HepG2 (cell line): ENCODE data around the gene JSRP1. TPM values are rescaled to one million over a fixed set of nuclear protein-coding genes. Genes with fewer than 3 reads are reported as not detected.

Experiments used
- GATAD1 ChIP-seq: IDR thresholded peaks from 2 replicates; pipeline ENCODE4 v1.6.1; 2016; ENCODE audit warnings: missing genetic modification reagents, missing compliant biosample characterization
- HDAC2 ChIP-seq: sonication (generic); formaldehyde crosslinking; IDR thresholded peaks from 2 replicates; pipeline ENCODE4 v1.4.0; 2020; ENCODE audit warnings: missing genetic modification reagents
- MIXL1 ChIP-seq: IDR thresholded peaks from 2 replicates; pipeline ENCODE4 v1.6.1; 2016
- MXI1 ChIP-seq: IDR thresholded peaks from 3 replicates; pipeline ENCODE4 v1.6.1; 2012; ENCODE audit warnings: low read depth, low read length, inconsistent platforms, borderline replicate concordance
- SCMH1 ChIP-seq: sonication (generic); formaldehyde crosslinking; IDR thresholded peaks from 2 replicates; pipeline ENCODE4 v1.9.0; 2021; ENCODE audit warnings: missing genetic modification reagents, mild to moderate bottlenecking, borderline replicate concordance
- SPEN ChIP-seq: sonication (generic); formaldehyde crosslinking; IDR thresholded peaks from 2 replicates; pipeline ENCODE4 v1.5.1; 2020; ENCODE audit warnings: low read depth, mild to moderate bottlenecking, missing genetic modification reagents
- U2AF1 ChIP-seq: fragments of 200-400 bp; formaldehyde crosslinking; optimal IDR thresholded peaks from 2 replicates; pipeline ENCODE3; 2017; ENCODE audit warnings: mild to moderate bottlenecking, low read depth, low read length
- ZFP82 ChIP-seq: sonication (generic); formaldehyde crosslinking; IDR thresholded peaks from 2 replicates; pipeline ENCODE4 v1.5.1; 2020; ENCODE audit warnings: mild to moderate bottlenecking, missing genetic modification reagents, borderline replicate concordance
- ZNF225 ChIP-seq: sonication (generic); formaldehyde crosslinking; IDR thresholded peaks from 2 replicates; pipeline ENCODE4 v1.4.0; 2020; ENCODE audit warnings: mild to moderate bottlenecking, missing genetic modification reagents
- ZNF274 ChIP-seq: sonication (generic); formaldehyde crosslinking; IDR thresholded peaks from 2 replicates; pipeline ENCODE4 v1.5.1; 2020; ENCODE audit warnings: mild to moderate bottlenecking, missing genetic modification reagents
- ZNF562 ChIP-seq: sonication (generic); formaldehyde crosslinking; IDR thresholded peaks from 2 replicates; pipeline ENCODE4 v1.8.0; 2022; ENCODE audit warnings: missing genetic modification reagents, borderline replicate concordance
- polyA plus RNA-seq, 8 experiments: library from polyadenylated mRNA; depleted of rRNA in 3 of 8; stranded (reverse) in 7 of 8; unstranded in 1 of 8; fragments of >200 nt; fragmentation: Illumina TruSeq in 4 of 8; extraction: Trizol in 4 of 8; gene quantifications; 2 replicates each; pipeline versions ENCODE4 v1.2.1 to v1.2.3, GENCODE V29; 2011 to 2016; ENCODE audit warnings: low read depth in 4 of 8, missing spikeins in 1 of 8, mixed read lengths in 1 of 8; ENCODE audit not compliant: insufficient read depth in 1 of 8
- total RNA-seq, 5 experiments: library from RNA; depleted of rRNA; stranded (reverse); fragments of >200 nt; fragmentation: Illumina TruSeq; extraction: Trizol; gene quantifications; 2 replicates each; pipeline ENCODE4 v1.2.3, GENCODE V29; 2016; ENCODE audit warnings: low read depth in 1 of 5
- TF ChIP-seq, protein P1 (sequence below): sonication (generic); formaldehyde crosslinking; IDR thresholded peaks from 2 replicates; pipeline ENCODE4 v1.8.1; 2022; ENCODE audit warnings: low read depth, mild to moderate bottlenecking, missing genetic modification reagents
- TF ChIP-seq, protein P2 (sequence below): sonication (generic); formaldehyde crosslinking; IDR thresholded peaks from 2 replicates; pipeline ENCODE4 v1.5.0; 2020; ENCODE audit warnings: mild to moderate bottlenecking, missing genetic modification reagents
- TF ChIP-seq, protein P3 (sequence below): sonication (generic); formaldehyde crosslinking; conservative IDR thresholded peaks from 2 replicates; pipeline ENCODE4 v1.8.0; 2022; ENCODE audit warnings: missing genetic modification reagents
- TF ChIP-seq, protein P4 (sequence below): sonication (generic); formaldehyde crosslinking; IDR thresholded peaks from 2 replicates; pipeline ENCODE4 v1.4.0; 2020; ENCODE audit warnings: missing genetic modification reagents, borderline replicate concordance
- TF ChIP-seq, protein P5 (sequence below): sonication (generic); formaldehyde crosslinking; IDR thresholded peaks from 2 replicates; pipeline ENCODE4 v1.4.0; 2020; ENCODE audit warnings: missing genetic modification reagents
- TF ChIP-seq, protein P6 (sequence below): sonication (generic); formaldehyde crosslinking; IDR thresholded peaks from 2 replicates; pipeline ENCODE4 v1.4.0; 2020; ENCODE audit warnings: mild to moderate bottlenecking, missing genetic modification reagents

Gene JSRP1
- total and polyA plus RNA-seq, 2 of the 13 experiments (the other 11 are each of a cell fraction or from before 2014, with no cell fraction given), result 0.16 to 0.38 TPM

DNA sequence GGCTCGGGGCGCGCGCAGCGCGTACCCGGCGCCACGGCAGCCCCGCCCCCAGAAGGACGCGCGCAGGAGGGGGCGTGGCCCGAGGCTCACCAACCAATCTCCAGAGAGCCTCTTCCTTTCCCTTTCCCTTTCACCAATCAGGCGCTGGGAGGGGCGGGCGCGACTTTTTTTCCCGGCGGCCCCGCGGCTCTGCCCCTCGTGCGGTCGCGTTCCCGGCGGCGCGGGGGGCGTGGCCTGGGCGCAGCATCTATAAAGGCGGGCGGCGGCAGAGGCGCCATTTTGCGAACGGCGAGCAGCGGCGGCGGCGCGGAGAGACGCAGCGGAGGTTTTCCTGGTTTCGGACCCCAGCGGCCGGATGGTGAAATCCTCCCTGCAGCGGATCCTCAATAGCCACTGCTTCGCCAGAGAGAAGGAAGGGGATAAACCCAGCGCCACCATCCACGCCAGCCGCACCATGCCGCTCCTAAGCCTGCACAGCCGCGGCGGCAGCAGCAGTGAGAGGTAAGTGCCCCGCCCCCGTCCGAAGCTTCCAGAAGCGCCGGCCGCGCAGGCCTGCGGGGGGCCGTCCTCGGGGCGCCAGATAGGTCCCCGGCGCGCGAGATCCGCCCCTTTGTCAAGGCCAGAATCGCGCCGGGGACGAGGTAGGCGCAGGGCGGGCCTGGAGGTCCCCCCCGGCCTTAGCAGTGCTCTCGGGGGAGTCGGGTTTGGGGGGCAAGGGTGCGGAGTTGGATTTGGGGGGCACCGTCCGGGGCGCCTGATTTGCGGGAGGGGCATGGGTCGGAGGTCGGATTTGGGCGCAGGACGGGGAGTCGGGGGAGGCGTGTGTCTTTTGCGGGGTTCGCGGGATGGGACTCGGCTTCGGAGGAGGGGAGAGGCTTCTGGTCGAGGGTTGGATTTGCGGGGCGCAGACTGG is 13.3 kb upstream of the JSRP1 start (continued):
- TF ChIP-seq, protein P1, sequence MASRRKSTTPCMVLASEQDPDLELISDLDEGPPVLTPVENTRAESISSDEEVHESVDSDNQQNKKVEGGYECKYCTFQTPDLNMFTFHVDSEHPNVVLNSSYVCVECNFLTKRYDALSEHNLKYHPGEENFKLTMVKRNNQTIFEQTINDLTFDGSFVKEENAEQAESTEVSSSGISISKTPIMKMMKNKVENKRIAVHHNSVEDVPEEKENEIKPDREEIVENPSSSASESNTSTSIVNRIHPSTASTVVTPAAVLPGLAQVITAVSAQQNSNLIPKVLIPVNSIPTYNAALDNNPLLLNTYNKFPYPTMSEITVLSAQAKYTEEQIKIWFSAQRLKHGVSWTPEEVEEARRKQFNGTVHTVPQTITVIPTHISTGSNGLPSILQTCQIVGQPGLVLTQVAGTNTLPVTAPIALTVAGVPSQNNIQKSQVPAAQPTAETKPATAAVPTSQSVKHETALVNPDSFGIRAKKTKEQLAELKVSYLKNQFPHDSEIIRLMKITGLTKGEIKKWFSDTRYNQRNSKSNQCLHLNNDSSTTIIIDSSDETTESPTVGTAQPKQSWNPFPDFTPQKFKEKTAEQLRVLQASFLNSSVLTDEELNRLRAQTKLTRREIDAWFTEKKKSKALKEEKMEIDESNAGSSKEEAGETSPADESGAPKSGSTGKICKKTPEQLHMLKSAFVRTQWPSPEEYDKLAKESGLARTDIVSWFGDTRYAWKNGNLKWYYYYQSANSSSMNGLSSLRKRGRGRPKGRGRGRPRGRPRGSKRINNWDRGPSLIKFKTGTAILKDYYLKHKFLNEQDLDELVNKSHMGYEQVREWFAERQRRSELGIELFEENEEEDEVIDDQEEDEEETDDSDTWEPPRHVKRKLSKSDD (CRISPR knock-in tag), result no peak
- TF ChIP-seq SPEN (no peak), ZNF274 (CRISPR knock-in tag) (0 out of 2 replicates have a peak, but pooled peaks have one; percentile 33), HDAC2 (CRISPR knock-in tag) (peak; percentile 8; the same call in 1 of the 2 replicates), U2AF1 (peak; percentile 43), ZNF225 (peak; percentile 87; the same call in 1 of the 2 replicates), MXI1 (peak; percentile 78; the same call in 1 of the 3 replicates), SCMH1 (no peak), ZFP82 (CRISPR knock-in tag) (peak; percentile 80; the same call in 1 of the 2 replicates), GATAD1 (peak; percentile 68), ZNF562 (CRISPR knock-in tag) (no peak), MIXL1 (peak; percentile 28; the same call in 1 of the 2 replicates)
- TF ChIP-seq, protein P2, sequence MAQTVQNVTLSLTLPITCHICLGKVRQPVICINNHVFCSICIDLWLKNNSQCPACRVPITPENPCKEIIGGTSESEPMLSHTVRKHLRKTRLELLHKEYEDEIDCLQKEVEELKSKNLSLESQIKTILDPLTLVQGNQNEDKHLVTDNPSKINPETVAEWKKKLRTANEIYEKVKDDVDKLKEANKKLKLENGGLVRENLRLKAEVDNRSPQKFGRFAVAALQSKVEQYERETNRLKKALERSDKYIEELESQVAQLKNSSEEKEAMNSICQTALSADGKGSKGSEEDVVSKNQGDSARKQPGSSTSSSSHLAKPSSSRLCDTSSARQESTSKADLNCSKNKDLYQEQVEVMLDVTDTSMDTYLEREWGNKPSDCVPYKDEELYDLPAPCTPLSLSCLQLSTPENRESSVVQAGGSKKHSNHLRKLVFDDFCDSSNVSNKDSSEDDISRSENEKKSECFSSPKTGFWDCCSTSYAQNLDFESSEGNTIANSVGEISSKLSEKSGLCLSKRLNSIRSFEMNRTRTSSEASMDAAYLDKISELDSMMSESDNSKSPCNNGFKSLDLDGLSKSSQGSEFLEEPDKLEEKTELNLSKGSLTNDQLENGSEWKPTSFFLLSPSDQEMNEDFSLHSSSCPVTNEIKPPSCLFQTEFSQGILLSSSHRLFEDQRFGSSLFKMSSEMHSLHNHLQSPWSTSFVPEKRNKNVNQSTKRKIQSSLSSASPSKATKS, result peak; percentile 71; the same call in 1 of the 2 replicates
- TF ChIP-seq, protein P3, sequence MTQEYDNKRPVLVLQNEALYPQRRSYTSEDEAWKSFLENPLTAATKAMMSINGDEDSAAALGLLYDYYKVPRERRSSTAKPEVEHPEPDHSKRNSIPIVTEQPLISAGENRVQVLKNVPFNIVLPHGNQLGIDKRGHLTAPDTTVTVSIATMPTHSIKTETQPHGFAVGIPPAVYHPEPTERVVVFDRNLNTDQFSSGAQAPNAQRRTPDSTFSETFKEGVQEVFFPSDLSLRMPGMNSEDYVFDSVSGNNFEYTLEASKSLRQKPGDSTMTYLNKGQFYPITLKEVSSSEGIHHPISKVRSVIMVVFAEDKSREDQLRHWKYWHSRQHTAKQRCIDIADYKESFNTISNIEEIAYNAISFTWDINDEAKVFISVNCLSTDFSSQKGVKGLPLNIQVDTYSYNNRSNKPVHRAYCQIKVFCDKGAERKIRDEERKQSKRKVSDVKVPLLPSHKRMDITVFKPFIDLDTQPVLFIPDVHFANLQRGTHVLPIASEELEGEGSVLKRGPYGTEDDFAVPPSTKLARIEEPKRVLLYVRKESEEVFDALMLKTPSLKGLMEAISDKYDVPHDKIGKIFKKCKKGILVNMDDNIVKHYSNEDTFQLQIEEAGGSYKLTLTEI (CRISPR knock-in tag), result no peak
- TF ChIP-seq, protein P4, sequence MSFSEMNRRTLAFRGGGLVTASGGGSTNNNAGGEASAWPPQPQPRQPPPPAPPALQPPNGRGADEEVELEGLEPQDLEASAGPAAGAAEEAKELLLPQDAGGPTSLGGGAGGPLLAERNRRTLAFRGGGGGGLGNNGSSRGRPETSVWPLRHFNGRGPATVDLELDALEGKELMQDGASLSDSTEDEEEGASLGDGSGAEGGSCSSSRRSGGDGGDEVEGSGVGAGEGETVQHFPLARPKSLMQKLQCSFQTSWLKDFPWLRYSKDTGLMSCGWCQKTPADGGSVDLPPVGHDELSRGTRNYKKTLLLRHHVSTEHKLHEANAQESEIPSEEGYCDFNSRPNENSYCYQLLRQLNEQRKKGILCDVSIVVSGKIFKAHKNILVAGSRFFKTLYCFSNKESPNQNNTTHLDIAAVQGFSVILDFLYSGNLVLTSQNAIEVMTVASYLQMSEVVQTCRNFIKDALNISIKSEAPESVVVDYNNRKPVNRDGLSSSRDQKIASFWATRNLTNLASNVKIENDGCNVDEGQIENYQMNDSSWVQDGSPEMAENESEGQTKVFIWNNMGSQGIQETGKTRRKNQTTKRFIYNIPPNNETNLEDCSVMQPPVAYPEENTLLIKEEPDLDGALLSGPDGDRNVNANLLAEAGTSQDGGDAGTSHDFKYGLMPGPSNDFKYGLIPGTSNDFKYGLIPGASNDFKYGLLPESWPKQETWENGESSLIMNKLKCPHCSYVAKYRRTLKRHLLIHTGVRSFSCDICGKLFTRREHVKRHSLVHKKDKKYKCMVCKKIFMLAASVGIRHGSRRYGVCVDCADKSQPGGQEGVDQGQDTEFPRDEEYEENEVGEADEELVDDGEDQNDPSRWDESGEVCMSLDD, result 0 out of 2 replicates have a peak, but pooled peaks have one; percentile 26
- TF ChIP-seq, protein P5, sequence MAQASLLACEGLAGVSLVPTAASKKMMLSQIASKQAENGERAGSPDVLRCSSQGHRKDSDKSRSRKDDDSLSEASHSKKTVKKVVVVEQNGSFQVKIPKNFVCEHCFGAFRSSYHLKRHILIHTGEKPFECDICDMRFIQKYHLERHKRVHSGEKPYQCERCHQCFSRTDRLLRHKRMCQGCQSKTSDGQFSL, result 0 out of 2 replicates have a peak, but pooled peaks have one; percentile 21
- TF ChIP-seq, protein P6, sequence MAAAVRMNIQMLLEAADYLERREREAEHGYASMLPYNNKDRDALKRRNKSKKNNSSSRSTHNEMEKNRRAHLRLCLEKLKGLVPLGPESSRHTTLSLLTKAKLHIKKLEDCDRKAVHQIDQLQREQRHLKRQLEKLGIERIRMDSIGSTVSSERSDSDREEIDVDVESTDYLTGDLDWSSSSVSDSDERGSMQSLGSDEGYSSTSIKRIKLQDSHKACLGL (CRISPR knock-in tag), result peak; percentile 75; the same call in 1 of the 2 replicates
